CD14-positive monocyte (primary cell): ENCODE results near the gene MS4A7. TPM values are rescaled to one million over a fixed set of nuclear protein-coding genes. Genes with fewer than 3 reads are reported as not detected.

Experiments
- DNase-seq, 3 donors: peaks; one replicate each; pipeline ENCODE4 v3.0.0-alpha.2; 2011 to 2022
- H2AFZ ChIP-seq: 2 replicates; pipeline ENCODE4 v1.6.0; 2012; ENCODE audit warnings: mild to moderate bottlenecking, low read depth, low read length, inconsistent platforms; ENCODE audit not compliant: insufficient read depth, poor library complexity, severe bottlenecking
- H3K27ac ChIP-seq, 2 donors: 1 replicate in 1 of 2; 2 replicates in 1 of 2; pipeline ENCODE4 v1.5.1; 2012 to 2013; ENCODE audit warnings: low read length in 2 of 2, control low read depth in 1 of 2, inconsistent platforms in 1 of 2, low read depth in 1 of 2, mild to moderate bottlenecking in 1 of 2
- H3K27me3 ChIP-seq, 2 donors: one replicate each; pipeline versions ENCODE4 v1.6.0 to v1.6.1; 2011 to 2013; ENCODE audit warnings: low read length in 2 of 2; ENCODE audit not compliant: control insufficient read depth in 2 of 2, insufficient read depth in 2 of 2
- H3K36me3 ChIP-seq, 2 donors: replicated peaks in 1 of 2; 1 replicate in 1 of 2; 2 replicates in 1 of 2; pipeline versions ENCODE4 v1.5.1 to v1.6.1; 2012 to 2013; ENCODE audit warnings: low read length in 2 of 2, control low read depth in 1 of 2, inconsistent platforms in 1 of 2, mild to moderate bottlenecking in 1 of 2; ENCODE audit not compliant: insufficient read depth in 2 of 2, control insufficient read depth in 1 of 2
- H3K4me1 ChIP-seq, 2 donors: 1 replicate in 1 of 2; 2 replicates in 1 of 2; pipeline versions ENCODE4 v1.5.1 to v1.6.1; 2012 to 2013; ENCODE audit warnings: low read length in 2 of 2, control low read depth in 1 of 2, inconsistent platforms in 1 of 2, mild to moderate bottlenecking in 1 of 2, moderate library complexity in 1 of 2; ENCODE audit not compliant: insufficient read depth in 2 of 2, control insufficient read depth in 1 of 2
- H3K4me2 ChIP-seq: replicated peaks from 2 replicates; pipeline ENCODE3; 2012; ENCODE audit warnings: low read length, moderate library complexity, mild to moderate bottlenecking; ENCODE audit not compliant: poor library complexity, severe bottlenecking; ENCODE audit errors: extremely low read depth
- H3K4me3 ChIP-seq, 3 experiments: fragments of 200-600 bp in 1 of 3; sonication (generic) in 1 of 3; replicated peaks in 1 of 3; 1 replicate in 2 of 3; 2 replicates in 1 of 3; pipeline ENCODE4 v1.5.1; 2011 to 2013; ENCODE audit warnings: low read length in 3 of 3, mild to moderate bottlenecking in 3 of 3, control low read depth in 2 of 3, low read depth in 2 of 3, inconsistent platforms in 1 of 3, moderate library complexity in 1 of 3
- H3K79me2 ChIP-seq: 2 replicates; pipeline ENCODE4 v1.6.0; 2012; ENCODE audit warnings: mild to moderate bottlenecking, control low read depth, inconsistent platforms, low read length, moderate library complexity; ENCODE audit not compliant: insufficient read depth
- H3K9ac ChIP-seq: 2 replicates; pipeline ENCODE4 v1.6.0; 2017; ENCODE audit warnings: low read length, mild to moderate bottlenecking; ENCODE audit not compliant: insufficient read depth, poor library complexity, severe bottlenecking
- H3K9me3 ChIP-seq, 2 donors: replicated peaks in 1 of 2; 1 replicate in 1 of 2; 2 replicates in 1 of 2; pipeline versions ENCODE4 v1.5.1 to v1.6.1; 2012 to 2013; ENCODE audit warnings: low read length in 2 of 2, control low read depth in 1 of 2; ENCODE audit not compliant: control insufficient read depth in 1 of 2, insufficient read depth in 1 of 2
- H4K20me1 ChIP-seq: 2 replicates; pipeline ENCODE4 v1.6.0; 2012; ENCODE audit warnings: mild to moderate bottlenecking, low read length, control low read depth, moderate library complexity; ENCODE audit not compliant: insufficient read depth
- H3K27ac Mint-ChIP-seq, 7 donors: one replicate each; pipeline ENCODE4 v1.8.0; 2020; ENCODE audit warnings: mild to moderate bottlenecking in 7 of 7, mixed read lengths in 7 of 7, moderate library complexity in 6 of 7, inconsistent platforms in 2 of 7
- H3K27me3 Mint-ChIP-seq, 3 donors: one replicate each; pipeline ENCODE4 v1.8.0; 2021 to 2022; ENCODE audit warnings: low read depth in 3 of 3, mild to moderate bottlenecking in 3 of 3, mixed read lengths in 3 of 3, moderate library complexity in 3 of 3, inconsistent platforms in 1 of 3
- H3K36me3 Mint-ChIP-seq, 2 donors: one replicate each; pipeline ENCODE4 v1.8.0; 2020; ENCODE audit warnings: mixed read lengths in 2 of 2, inconsistent platforms in 1 of 2, mild to moderate bottlenecking in 1 of 2
- H3K4me1 Mint-ChIP-seq: one replicate; pipeline ENCODE4 v1.8.0; 2020; ENCODE audit warnings: mild to moderate bottlenecking, mixed read lengths
- H3K4me3 Mint-ChIP-seq, 2 donors: one replicate each; pipeline ENCODE4 v1.8.0; 2020; ENCODE audit warnings: mild to moderate bottlenecking in 2 of 2, mixed read lengths in 2 of 2, moderate library complexity in 1 of 2
- H3K9me3 Mint-ChIP-seq, 7 donors: one replicate each; pipeline ENCODE4 v1.8.0; 2020 to 2022; ENCODE audit warnings: mixed read lengths in 7 of 7, mild to moderate bottlenecking in 6 of 7, moderate library complexity in 6 of 7, inconsistent platforms in 2 of 7
- CTCF ChIP-seq: fragments of 200-600 bp; IDR thresholded peaks from one replicate; pipeline ENCODE4 v1.8.0; 2022; ENCODE audit warnings: antibody characterized with exemption, mild to moderate bottlenecking
- WGBS: methylation state at CpG from one replicate; pipeline ENCODE4 v1.1.5; 2013; ENCODE audit warnings: missing lambda C conversion rate; ENCODE audit not compliant: insufficient coverage; 5-methylcytosine and 5-hydroxymethylcytosine counted together
- intact Hi-C, 2 donors: fragments of 100-400 bp; cut with micrococcal nuclease; formaldehyde crosslinking; loops; one replicate each; pipeline versions ENCODE4 v1.15.0 to v1.15.1; 2023
- polyA plus RNA-seq, 3 donors: library from polyadenylated mRNA; depleted of rRNA in 1 of 3; unstranded in 2 of 3; stranded (reverse) in 1 of 3; fragments of 300-500 nt in 2 of 3; fragments of >200 nt in 1 of 3; fragmentation: Illumina TruSeq in 2 of 3; gene quantifications; 1 replicate in 2 of 3; 2 replicates in 1 of 3; pipeline ENCODE4 v1.2.3, GENCODE V29; 2012 to 2021

The MS4A7 gene
- polyA plus RNA-seq, 3 donors = 181 to 596 (median 504) TPM

- Histone ChIP-seq H3K79me2 (peaks cover 3% of the 10 kb centered on the region), H3K4me2 (no peak overlapping the region), H3K36me3 (peaks cover 5 to 39% of the 10 kb centered on the region in 2 donors), H3K4me3 (no peak overlapping the region), H3K9me3 (no peaks in the 10 kb centered on the region), H3K4me1 (peaks cover 75 to 84% of the 10 kb centered on the region in 2 donors), H4K20me1 (no peaks in the 10 kb centered on the region), H2AFZ (no peak overlapping the region), H3K27me3 (no peaks in the 10 kb centered on the region), H3K9ac (no peak overlapping the region), H3K27ac (peak overlapping the region in 1 of 2 donors; percentile 90)
- peaks cover 68% of the 10 kb centered on the region for H3K4me1 Mint-ChIP-seq
- WGBS = no CpG with 5 or more reads among the region's 7 CpGs
- peak overlapping the region in 6 of 7 donors; percentile 12 to 92 (median 79) for H3K27ac Mint-ChIP-seq
- intact Hi-C loops = loop anchor here (5.0 kb wide), 1 partner anchor 33 kb away; no protein-coding TSS in a partner anchor
- H3K27me3 Mint-ChIP-seq = no peaks in the 10 kb centered on the region
- peaks cover 0 to 10% (median 3%) of the 10 kb centered on the region in 7 donors for H3K9me3 Mint-ChIP-seq
- DNase-seq = peak in 2 of 3 donors; percentile 51 to 84
- TF ChIP-seq CTCF = no peak
- H3K36me3 Mint-ChIP-seq = peaks cover 63 to 75% of the 10 kb centered on the region in 2 donors
- H3K4me3 Mint-ChIP-seq = no peak overlapping the region
Observed at GRCh38 chr11:60394666-60395380, 16.5 kb downstream of the MS4A7 start.

- Histone ChIP-seq H3K9me3 (no peaks in the 10 kb centered on the region), H3K79me2 (peaks cover 3% of the 10 kb centered on the region), H3K36me3 (peaks cover 7 to 55% of the 10 kb centered on the region in 2 donors), H3K4me3 (peak within 1 kb of the TSS in 1 of 3 experiments; percentile 44), H3K4me1 (peaks cover 59 to 68% of the 10 kb centered on the region in 2 donors), H3K9ac (peak within 1 kb of the TSS; percentile 33), H3K27me3 (no peaks in the 10 kb centered on the region), H3K4me2 (peak within 1 kb of the TSS; percentile 45), H3K27ac (peak within 1 kb of the TSS; percentile 56 to 90), H4K20me1 (no peaks in the 10 kb centered on the region), H2AFZ (peak within 1 kb of the TSS; percentile 26)
- Mint-ChIP-seq H3K27ac (peak within 1 kb of the TSS; percentile 90 to 96 (median 93)), H3K27me3 (no peaks in the 10 kb centered on the region), H3K36me3 (peaks cover 66 to 74% of the 10 kb centered on the region in 2 donors), H3K9me3 (peaks cover 0 to 11% (median 5%) of the 10 kb centered on the region in 7 donors), H3K4me3 (peak within 1 kb of the TSS in 1 of 2 donors; percentile 64), H3K4me1 (peaks cover 59% of the 10 kb centered on the region)
- no peak for TF ChIP-seq CTCF
- DNase-seq = peak; percentile 25 to 62 (median 49)
- no CpG with 5 or more reads among the region's 3 CpGs for WGBS
- intact Hi-C loops = loop anchor here (5.0 kb wide), 1 partner anchor 34 kb away; no protein-coding TSS in a partner anchor
Observed at GRCh38 chr11:60396382-60396781, 18.1 kb downstream of the MS4A7 start, which contains the start of gene MS4A14. TSS of gene MS4A14 (plus strand) at chr11:60396459. CDS start at chr11:60396579, 120 bp downstream.
